IMR-90 (cell line): ENCODE results near the gene CNTN4. TPM values are rescaled to one million over a fixed set of nuclear protein-coding genes. Genes with fewer than 3 reads are reported as not detected.

ENCODE experiments used
- ATAC-seq: fragments of 200-7000 bp; cut with Tn5 transposase; 2 replicates; pipeline ENCODE4 v1.9.1; 2020; ENCODE audit warnings: low read depth, mild to moderate bottlenecking, moderate library complexity
- BruUV-seq: library from RNA; stranded (reverse); fragments of 400-500 nt; replicated peaks from 2 replicates; lab custom pipeline; 2021; lab: Mats Ljungman, UMichigan
- CTCF ChIA-PET: fragments of 300-600 bp; formaldehyde crosslinking; extraction: SDS; loops from one replicate; lab custom pipeline; 2021; ENCODE audit warnings: antibody characterized with exemption; lab: Yijun Ruan, JAX
- POLR2A ChIA-PET: fragments of 300-600 bp; sonication (Branson Sonifier 250); formaldehyde crosslinking; loops from one replicate; lab custom pipeline; 2022; ENCODE audit warnings: antibody characterized with exemption; ENCODE audit not compliant: unreplicated experiment; lab: Charles Lee
- DNase-seq: peaks from one replicate; pipeline ENCODE4 v3.0.0; 2013
- H2AFZ ChIP-seq: replicated peaks from 2 replicates; pipeline ENCODE3; 2013; ENCODE audit warnings: low read length, mild to moderate bottlenecking; ENCODE audit not compliant: poor library complexity
- H2AK5ac ChIP-seq: 2 replicates; pipeline ENCODE4 v1.6.1; 2013; ENCODE audit warnings: low read depth, low read length, inconsistent platforms
- H2AK9ac ChIP-seq: replicated peaks from 2 replicates; pipeline ENCODE3; 2013; ENCODE audit warnings: mild to moderate bottlenecking, low read depth, low read length, moderate library complexity; ENCODE audit not compliant: poor library complexity
- H2BK120ac ChIP-seq: 2 replicates; pipeline ENCODE4 v1.6.1; 2013; ENCODE audit warnings: low read depth, low read length, inconsistent platforms
- H2BK15ac ChIP-seq: 3 replicates; pipeline ENCODE4 v1.6.1; 2013; ENCODE audit warnings: low read depth, low read length, inconsistent platforms
- H2BK20ac ChIP-seq: 2 replicates; pipeline ENCODE4 v1.6.1; 2013; ENCODE audit warnings: low read depth, mild to moderate bottlenecking, inconsistent platforms, low read length, moderate library complexity
- H2BK5ac ChIP-seq: 2 replicates; pipeline ENCODE4 v1.6.1; 2013; ENCODE audit warnings: mild to moderate bottlenecking, low read depth, low read length, inconsistent platforms; ENCODE audit not compliant: poor library complexity, severe bottlenecking
- H3K14ac ChIP-seq: replicated peaks from 2 replicates; pipeline ENCODE4 v1.6.1; 2013; ENCODE audit warnings: low read depth, low read length, inconsistent platforms
- H3K18ac ChIP-seq: 2 replicates; pipeline ENCODE4 v1.6.1; 2013; ENCODE audit warnings: low read depth, low read length, control low read depth
- H3K23ac ChIP-seq: 2 replicates; pipeline ENCODE4 v1.6.1; 2013; ENCODE audit warnings: low read depth, low read length, inconsistent platforms
- H3K27ac ChIP-seq: 2 replicates; pipeline ENCODE4 v1.5.1; 2013; ENCODE audit warnings: mild to moderate bottlenecking, control low read depth, low read length; ENCODE audit not compliant: insufficient read depth
- H3K27me3 ChIP-seq: 2 replicates; pipeline ENCODE4 v1.6.1; 2013; ENCODE audit warnings: low read length; ENCODE audit not compliant: control insufficient read depth, insufficient read depth
- H3K36me3 ChIP-seq: 2 replicates; pipeline ENCODE4 v1.6.1; 2013; ENCODE audit warnings: low read length, mixed read lengths; ENCODE audit not compliant: control insufficient read depth, insufficient read depth
- H3K4ac ChIP-seq: 2 replicates; pipeline ENCODE4 v1.6.1; 2013; ENCODE audit warnings: low read depth, low read length, inconsistent platforms
- H3K4me1 ChIP-seq: 2 replicates; pipeline ENCODE4 v1.6.1; 2013; ENCODE audit warnings: low read length, mixed read lengths; ENCODE audit not compliant: control insufficient read depth, insufficient read depth
- H3K4me2 ChIP-seq: 2 replicates; pipeline ENCODE4 v1.6.1; 2013; ENCODE audit warnings: low read depth, mild to moderate bottlenecking, control low read depth, low read length, moderate library complexity
- H3K4me3 ChIP-seq: 2 replicates; pipeline ENCODE4 v1.5.1; 2013; ENCODE audit warnings: low read depth, mild to moderate bottlenecking, control low read depth, low read length, moderate library complexity; ENCODE audit not compliant: insufficient read depth
- H3K56ac ChIP-seq: 2 replicates; pipeline ENCODE4 v1.6.1; 2013; ENCODE audit warnings: low read length, inconsistent platforms; ENCODE audit not compliant: insufficient read depth; ENCODE audit errors: extremely low read depth
- H3K79me1 ChIP-seq, 2 experiments: 2 replicates each; pipeline ENCODE4 v1.6.1; 2013; ENCODE audit warnings: low read length in 2 of 2, inconsistent platforms in 1 of 2, low read depth in 1 of 2
- H3K9ac ChIP-seq: 2 replicates; pipeline ENCODE4 v1.6.1; 2013; ENCODE audit warnings: low read depth, low read length, control low read depth
- H3K9me1 ChIP-seq: 2 replicates; pipeline ENCODE4 v1.6.1; 2013; ENCODE audit warnings: low read length, inconsistent platforms; ENCODE audit not compliant: insufficient read depth
- H3K9me3 ChIP-seq: 2 replicates; pipeline ENCODE4 v1.6.1; 2013; ENCODE audit warnings: low read length; ENCODE audit not compliant: control insufficient read depth, insufficient read depth
- H4K20me1 ChIP-seq: 2 replicates; pipeline ENCODE4 v1.6.1; 2013; ENCODE audit warnings: low read length, inconsistent platforms; ENCODE audit not compliant: insufficient read depth
- H4K5ac ChIP-seq: 2 replicates; pipeline ENCODE4 v1.6.1; 2013; ENCODE audit warnings: mild to moderate bottlenecking, low read depth, low read length, control low read depth
- H4K8ac ChIP-seq, 2 experiments: 2 replicates each; pipeline ENCODE4 v1.6.1; 2013; ENCODE audit warnings: low read depth in 2 of 2, low read length in 2 of 2, control low read depth in 1 of 2, inconsistent platforms in 1 of 2
- H4K91ac ChIP-seq: 2 replicates; pipeline ENCODE4 v1.6.1; 2013; ENCODE audit warnings: low read depth, low read length, inconsistent platforms; ENCODE audit not compliant: insufficient read depth
- CEBPB ChIP-seq: IDR thresholded peaks from 2 replicates; pipeline ENCODE4 v1.6.1; 2012; ENCODE audit warnings: low read depth, low read length, improper control_type of control experiment
- FOS ChIP-seq: fragments of 150-350 bp; IDR thresholded peaks from 2 replicates; pipeline ENCODE4 v1.6.1; 2016; ENCODE audit warnings: low read depth, low read length
- RAD21 ChIP-seq: IDR thresholded peaks from 2 replicates; pipeline ENCODE4 v1.6.1; 2012; ENCODE audit warnings: low read length, improper control_type of control experiment
- WGBS, 2 experiments: methylation state at CpG; one replicate each; pipeline versions ENCODE4 v1.1.5 to v1.1.7; 2013; ENCODE audit warnings: missing lambda C conversion rate in 2 of 2; ENCODE audit not compliant: insufficient read length in 1 of 2; ENCODE audit errors: extremely low coverage in 2 of 2; 5-methylcytosine and 5-hydroxymethylcytosine counted together
- dilution Hi-C: fragments of 300-500 bp; cut with HindIII; formaldehyde crosslinking; loops from one replicate; pipeline ENCODE4 v1.14.3; 2018; ENCODE audit warnings: low sequenced_read_pairs; ENCODE audit not compliant: unreplicated experiment
- in situ Hi-C: fragments of 300-500 bp; cut with MboI; formaldehyde crosslinking; loops from 3 replicates; pipeline ENCODE4 v1.14.3; 2019; ENCODE audit warnings: low sequenced_read_pairs, inconsistent platforms, mixed read lengths
- intact Hi-C: fragments of 100-400 bp; cut with micrococcal nuclease; formaldehyde crosslinking; loops from 2 replicates; pipeline ENCODE4 v1.10.0; 2022
- polyA plus RNA-seq, 3 experiments: library from polyadenylated mRNA; depleted of rRNA; stranded (reverse); fragments of >200 nt; gene quantifications; 2 replicates each; pipeline ENCODE4 v1.2.3, GENCODE V29; 2012; ENCODE audit warnings: low replicate concordance in 1 of 3
- total RNA-seq: library from RNA; depleted of rRNA; stranded (reverse); fragments of >200 nt; gene quantifications from 2 replicates; pipeline ENCODE4 v1.2.3, GENCODE V29; 2012

The CNTN4 gene
- total and polyA plus RNA-seq, 2 of the 4 experiments (the other 2 are of a cell fraction), result under 0.01 TPM; not detected in 1

- intact Hi-C loops (no loop called here), dilution Hi-C loops (no loop called here), in situ Hi-C loops (no loop called here)
- H2AK9ac ChIP-seq, result no peak overlapping the region
- H2AK5ac ChIP-seq, result no peak overlapping the region
- H4K5ac ChIP-seq, result no peak overlapping the region
- DNase-seq (no peak), ATAC-seq (no peak)
- H2AFZ ChIP-seq, result no peak overlapping the region
- no peak overlapping the region for H3K27ac ChIP-seq
- no peak overlapping the region for H3K14ac ChIP-seq
- no peak overlapping the region for H3K4me3 ChIP-seq
- no peaks in the 10 kb centered on the region for H3K79me1 ChIP-seq
- no peaks in the 10 kb centered on the region for H3K27me3 ChIP-seq
- no peak overlapping the region for H3K9ac ChIP-seq
- no peak overlapping the region for H3K4ac ChIP-seq
- no peaks in the 10 kb centered on the region for H3K36me3 ChIP-seq
- ChIA-PET CTCF (no interaction called here), POLR2A (no interaction called here)
- H2BK15ac ChIP-seq, result no peak overlapping the region
- no peak overlapping the region for H2BK5ac ChIP-seq
- no peaks in the 10 kb centered on the region for H3K4me1 ChIP-seq
- H3K18ac ChIP-seq, result no peak overlapping the region
- no peak overlapping the region for H2BK120ac ChIP-seq
- H3K9me3 ChIP-seq, result peaks cover 3% of the 10 kb centered on the region
- H3K23ac ChIP-seq, result no peak overlapping the region
- no peak overlapping the region for H4K91ac ChIP-seq
- no peak for TF ChIP-seq FOS
- TF ChIP-seq CEBPB, result no peak
- TF ChIP-seq RAD21, result no peak
- no peaks in the 10 kb centered on the region for H4K20me1 ChIP-seq
- no TSS peak for BruUV-seq
- H3K4me2 ChIP-seq, result no peak overlapping the region
- H3K56ac ChIP-seq, result no peak overlapping the region
- H3K9me1 ChIP-seq, result no peaks in the 10 kb centered on the region
- no peak overlapping the region for H2BK20ac ChIP-seq
- H4K8ac ChIP-seq, result no peak overlapping the region
- WGBS, 2 experiments, result 40% methylated on average over 1 of the region's 6 CpGs; no CpG with 5 or more reads in 1 of the 2 experiments
Observed at GRCh38 chr3:2452249-2452648, 353.6 kb downstream of the CNTN4 start.
